K562 (cell line): ENCODE measurements around the gene YKT6. TPM values are rescaled to one million over a fixed set of nuclear protein-coding genes. Genes with fewer than 3 reads are reported as not detected.

Source experiments
- ATAC-seq: fragments of 200-7000 bp; cut with Tn5 transposase; 3 replicates; pipeline ENCODE4 v1.9.1; 2020; ENCODE audit warnings: moderate library complexity
- BruUV-seq: library from RNA; stranded (reverse); fragments of 400-500 nt; replicated peaks from 2 replicates; lab custom pipeline; 2021; lab: Mats Ljungman, UMichigan
- CTCF ChIA-PET: fragments of 300-600 bp; formaldehyde crosslinking; extraction: SDS; loops from one replicate; lab custom pipeline; 2021; ENCODE audit warnings: low intra/inter-chr PET ratio; lab: Yijun Ruan, JAX
- POLR2A ChIA-PET: fragments of 300-600, 350-650 bp; sonication (Branson Sonifier 250); formaldehyde crosslinking; extraction: SDS; loops from one replicate; lab custom pipeline; 2021; ENCODE audit warnings: antibody characterized with exemption, inconsistent platforms; lab: Yijun Ruan, JAX
- DNase-seq, 4 experiments: peaks; one replicate each; pipeline versions ENCODE4 v3.0.0 to v3.0.0-alpha.2; 2011 to 2018; ENCODE audit warnings: low spot score in 3 of 4, mixed read lengths in 3 of 4; ENCODE audit errors: extremely low read depth in 1 of 4
- FAIRE-seq: peaks from 2 replicates; lab custom pipeline; 2011; peaks lifted over from hg19 to GRCh38; lab: Jason Lieb, UNC
- H2AFZ ChIP-seq: 2 replicates; pipeline ENCODE4 v1.6.0; 2011; ENCODE audit warnings: low read depth, low read length, control low read depth, inconsistent platforms
- H3K27ac ChIP-seq: fragments of 200-600 bp; 3 replicates; pipeline ENCODE4 v1.8.0; 2011; ENCODE audit warnings: low read depth, mild to moderate bottlenecking, control low read depth, inconsistent platforms, low read length, moderate library complexity, mixed read lengths; ENCODE audit errors: extremely low read depth
- H3K27me3 ChIP-seq, 2 experiments: fragments of 300-600 bp in 1 of 2; 2 replicates in 1 of 2; 3 replicates in 1 of 2; pipeline versions ENCODE4 v1.6.0 to v1.8.0; 2011; ENCODE audit warnings: inconsistent platforms in 2 of 2, low read length in 2 of 2, mild to moderate bottlenecking in 1 of 2, mixed read lengths in 1 of 2, moderate library complexity in 1 of 2; ENCODE audit not compliant: control insufficient read depth in 2 of 2, insufficient read depth in 2 of 2
- H3K36me3 ChIP-seq: fragments of 300-600 bp; 3 replicates; pipeline ENCODE4 v1.8.0; 2011; ENCODE audit warnings: mild to moderate bottlenecking, low read length, inconsistent platforms; ENCODE audit not compliant: control insufficient read depth, insufficient read depth
- H3K4me1 ChIP-seq, 2 experiments: fragments of 200-600 bp in 1 of 2; replicated peaks in 1 of 2; 2 replicates in 1 of 2; 3 replicates in 1 of 2; pipeline versions ENCODE4 v1.5.1 to v1.8.0; 2011; ENCODE audit warnings: inconsistent platforms in 2 of 2, low read length in 2 of 2, mild to moderate bottlenecking in 1 of 2, mixed read lengths in 1 of 2, moderate library complexity in 1 of 2; ENCODE audit not compliant: control insufficient read depth in 2 of 2, insufficient read depth in 2 of 2
- H3K4me2 ChIP-seq: 2 replicates; pipeline ENCODE4 v1.6.1; 2011; ENCODE audit warnings: low read length, control low read depth, inconsistent platforms, mixed read lengths; ENCODE audit not compliant: insufficient read depth
- H3K4me3 ChIP-seq: fragments of 200-600 bp; sonication (generic), shearing (Covaris generic); 2 replicates; pipeline ENCODE4 v1.5.1; 2016; ENCODE audit warnings: control low read depth, inconsistent platforms
- H3K79me2 ChIP-seq: fragments of 200-600 bp; 3 replicates; pipeline ENCODE4 v1.8.0; 2011; ENCODE audit warnings: low read length, inconsistent platforms; ENCODE audit not compliant: control insufficient read depth, insufficient read depth
- H3K9ac ChIP-seq, 2 experiments: 2 replicates each; pipeline versions ENCODE4 v1.6.0 to v1.6.1; 2011; ENCODE audit warnings: low read depth in 2 of 2, low read length in 2 of 2, control low read depth in 1 of 2, inconsistent platforms in 1 of 2, mild to moderate bottlenecking in 1 of 2, mixed read lengths in 1 of 2; ENCODE audit not compliant: insufficient read depth in 1 of 2
- H3K9me1 ChIP-seq: one replicate; pipeline ENCODE4 v1.6.0; 2011; ENCODE audit warnings: inconsistent platforms, mild to moderate bottlenecking, low read length, moderate library complexity; ENCODE audit not compliant: control insufficient read depth, insufficient read depth
- H3K9me3 ChIP-seq: replicated peaks from 2 replicates; pipeline ENCODE4 v1.5.1; 2011; ENCODE audit warnings: low read depth, low read length, inconsistent platforms; ENCODE audit not compliant: control insufficient read depth, insufficient read depth
- H4K20me1 ChIP-seq: replicated peaks from 2 replicates; pipeline ENCODE4 v1.6.1; 2011; ENCODE audit warnings: low read length, inconsistent platforms, mixed read lengths; ENCODE audit not compliant: control insufficient read depth, insufficient read depth
- CBX3 ChIP-seq, 2 experiments: IDR thresholded peaks; 1 replicate in 1 of 2; 2 replicates in 1 of 2; pipeline ENCODE4 v1.6.1; 2012; ENCODE audit warnings: inconsistent platforms in 2 of 2, low read length in 2 of 2, borderline replicate concordance in 1 of 2, control low read depth in 1 of 2
- CREB5 ChIP-seq: fragments of 250-450 bp; sonication (Bioruptor Pico); IDR thresholded peaks from 2 replicates; pipeline ENCODE4 v1.5.0; 2020; ENCODE audit warnings: mild to moderate bottlenecking
- CTBP1 ChIP-seq: fragments of 450-650 bp; IDR thresholded peaks from 2 replicates; pipeline ENCODE4 v1.6.1; 2016; ENCODE audit warnings: borderline replicate concordance
- DIDO1 ChIP-seq: fragments of 450-650 bp; IDR thresholded peaks from 2 replicates; pipeline ENCODE4 v1.6.1; 2016; ENCODE audit warnings: low read depth, missing biosample characterization, missing genetic modification characterization
- DPF2 ChIP-seq: fragments of 450-650 bp; IDR thresholded peaks from 2 replicates; pipeline ENCODE4 v1.6.1; 2016
- ETV1 ChIP-seq: fragments of 450-650 bp; conservative IDR thresholded peaks from 2 replicates; pipeline ENCODE4 v1.6.1; 2016; ENCODE audit warnings: missing genetic modification characterization, control low read depth, low read depth, missing compliant biosample characterization
- L3MBTL2 ChIP-seq: fragments of 450-650 bp; IDR thresholded peaks from 2 replicates; pipeline ENCODE4 v1.6.1; 2016; ENCODE audit warnings: mild to moderate bottlenecking, moderate library complexity
- MAFF ChIP-seq: IDR thresholded peaks from 2 replicates; pipeline ENCODE4 v1.6.1; 2012; ENCODE audit warnings: low read length, improper control_type of control experiment
- MAFK ChIP-seq: IDR thresholded peaks from 2 replicates; pipeline ENCODE4 v1.6.1; 2011; ENCODE audit warnings: low read length, improper control_type of control experiment
- MNT ChIP-seq, 2 experiments: fragments of 450-650 bp; conservative IDR thresholded peaks; 2 replicates each; pipeline ENCODE4 v1.6.1; 2017; ENCODE audit warnings: mild to moderate bottlenecking in 2 of 2, moderate library complexity in 2 of 2
- POLR2A ChIP-seq: fragments of 450-650 bp; conservative IDR thresholded peaks from 2 replicates; pipeline ENCODE4 v1.6.1; 2016
- TRIM28 ChIP-seq: fragments of 450-650 bp; IDR thresholded peaks from 2 replicates; pipeline ENCODE4 v1.6.1; 2017
- ZNF280A ChIP-seq: fragments of 450-650 bp; IDR thresholded peaks from 2 replicates; pipeline ENCODE4 v1.6.1; 2018; ENCODE audit warnings: mild to moderate bottlenecking, low read depth; ENCODE audit not compliant: partially characterized antibody
- ZNF780A ChIP-seq: fragments of 250-450 bp; sonication (Bioruptor Pico); IDR thresholded peaks from 2 replicates; pipeline ENCODE4 v1.5.0; 2021; ENCODE audit warnings: mild to moderate bottlenecking
- WGBS: fragments of 100-300 bp; shearing (Covaris generic); methylation state at CpG from one replicate; pipeline ENCODE4 v1.1.6; 2016; ENCODE audit warnings: low coverage, mixed read lengths; ENCODE audit not compliant: insufficient coverage; ENCODE audit errors: missing lambda C conversion rate; 5-methylcytosine and 5-hydroxymethylcytosine counted together
- in situ Hi-C: fragments of 300-500 bp; cut with MboI; formaldehyde crosslinking; loops from 4 replicates; pipeline ENCODE4 v1.15.0; 2018; ENCODE audit warnings: inconsistent platforms, mixed read lengths
- intact Hi-C: fragments of 100-400 bp; cut with micrococcal nuclease; formaldehyde crosslinking; loops from 2 replicates; pipeline ENCODE4 v1.14.2; 2022
- polyA plus RNA-seq, 8 experiments: library from polyadenylated mRNA; depleted of rRNA in 4 of 8; stranded (reverse) in 5 of 8; unstranded in 3 of 8; fragments of >200 nt; fragmentation: Nextera tagmentation in 2 of 8; fragmentation: Illumina TruSeq in 1 of 8; extraction: Ambion mirVana in 2 of 8; extraction: Trizol in 1 of 8; gene quantifications; 2 replicates each; pipeline versions ENCODE4 v1.2.1 to v1.2.3, GENCODE V29; 2011 to 2014; ENCODE audit warnings: inconsistent platforms in 1 of 8, missing spikeins in 1 of 8
- total RNA-seq, 7 experiments: library from RNA; depleted of rRNA in 6 of 7; stranded (reverse); fragments of >200 nt in 6 of 7; fragmentation: Illumina TruSeq in 2 of 7; extraction: Trizol in 2 of 7; gene quantifications; 2 replicates each; pipeline versions ENCODE4 v1.2.1 to v1.2.3, GENCODE V29; 2011 to 2021; ENCODE audit warnings: low replicate concordance in 1 of 7
- TF ChIP-seq, protein P1 (sequence below): sonication (generic); formaldehyde crosslinking; IDR thresholded peaks from 2 replicates; pipeline ENCODE4 v1.9.0; 2022; ENCODE audit warnings: mild to moderate bottlenecking, missing genetic modification reagents

YKT6 gene
- total and polyA plus RNA-seq, 9 of the 15 experiments (the other 6 are each of a cell fraction or from before 2014, with no cell fraction given) = 1.6 to 90.6 (median 75.1) TPM

- DNase-seq (peak in 1 of 4 experiments; percentile 67), ATAC-seq (peak; percentile 80), FAIRE-seq (peak; percentile 15)
- H3K4me2 ChIP-seq = no peak overlapping the region
- H3K4me3 ChIP-seq = no peak overlapping the region
- H3K27me3 ChIP-seq = 0 out of 5 replicates have a peak, but pooled peaks cover 0 to 8% of the 10 kb centered on the region in 2 experiments
- H3K9me1 ChIP-seq = no peaks in the 10 kb centered on the region
- H3K4me1 ChIP-seq = peaks cover 0 to 7% of the 10 kb centered on the region in 2 experiments; a peak in 2 of 5 replicates
- peak overlapping the region; percentile 38; the same call in 1 of the 2 replicates for H2AFZ ChIP-seq
- H3K9me3 ChIP-seq = no peaks in the 10 kb centered on the region
- 44% methylated on average over 2 of the region's 2 CpGs for WGBS
- no peak overlapping the region for H3K9ac ChIP-seq
- no peaks in the 10 kb centered on the region for H3K36me3 ChIP-seq
- in situ Hi-C loops = no loop called here
- H3K79me2 ChIP-seq = no peaks in the 10 kb centered on the region
- no TSS peak for BruUV-seq
- ChIA-PET POLR2A (interaction anchor here (0.6 to 1.2 kb wide), 3 partner anchors 12 to 127 kb away, joined by 3 to 4 read pairs (median 4); no protein-coding TSS in a partner anchor), CTCF (no interaction called here)
- intact Hi-C loops = no loop called here
- no peaks in the 10 kb centered on the region for H4K20me1 ChIP-seq
- no peak overlapping the region for H3K27ac ChIP-seq
- peak; percentile 25; the same call in 1 of the 2 replicates for TF ChIP-seq MAFF
- TF ChIP-seq DPF2 = 0 out of 2 replicates have a peak, but pooled peaks have one; percentile 31
- TF ChIP-seq ETV1 = no peak
- TF ChIP-seq L3MBTL2 = no peak
- TF ChIP-seq POLR2A = 0 out of 2 replicates have a peak, but pooled peaks have one; percentile 35
- TF ChIP-seq TRIM28 = peak; percentile 60; the same call in 1 of the 2 replicates
- TF ChIP-seq, protein P1, sequence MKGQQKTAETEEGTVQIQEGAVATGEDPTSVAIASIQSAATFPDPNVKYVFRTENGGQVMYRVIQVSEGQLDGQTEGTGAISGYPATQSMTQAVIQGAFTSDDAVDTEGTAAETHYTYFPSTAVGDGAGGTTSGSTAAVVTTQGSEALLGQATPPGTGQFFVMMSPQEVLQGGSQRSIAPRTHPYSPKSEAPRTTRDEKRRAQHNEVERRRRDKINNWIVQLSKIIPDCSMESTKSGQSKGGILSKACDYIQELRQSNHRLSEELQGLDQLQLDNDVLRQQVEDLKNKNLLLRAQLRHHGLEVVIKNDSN (CRISPR knock-in tag) = no peak
- no peak for TF ChIP-seq DIDO1
- no peak for TF ChIP-seq CTBP1
- TF ChIP-seq MAFK = peak; percentile 23; the same call in 1 of the 2 replicates
- TF ChIP-seq MNT (conservative IDR thresholded peaks at IDR 0.05) = no peak
- no peak for TF ChIP-seq CREB5 (CRISPR knock-in tag)
- TF ChIP-seq ZNF780A (CRISPR knock-in tag) = no peak
- TF ChIP-seq CBX3 (IDR thresholded peaks at IDR 0.05; ENCODE audit: borderline replicate concordance in 1 of 2, low read length in 2 of 2) = peak in 1 of 2 experiments; percentile 62; a peak in 1 of 3 replicates
- peak; percentile 11 for TF ChIP-seq ZNF280A
Measured at GRCh38 chr7:44194069-44194468, 6.7 kb upstream of the YKT6 start.
